Vagina (tissue), 2 donors: Measurements from ENCODE around the gene LRRC59. TPM values are rescaled to one million over a fixed set of nuclear protein-coding genes. Genes with fewer than 3 reads are reported as not detected.

Source experiments
- DNase-seq, 2 donors: peaks; one replicate each; pipeline ENCODE4 v3.0.0-alpha.2; 2017; ENCODE audit errors: extremely low spot score in 2 of 2
- H3K27ac ChIP-seq: fragments of 200-600 bp; sonication (generic); one replicate; pipeline ENCODE4 v1.5.1; 2019
- H3K27me3 ChIP-seq: fragments of 200-600 bp; sonication (generic); one replicate; pipeline ENCODE4 v1.5.1; 2019
- H3K36me3 ChIP-seq, 2 donors: fragments of 200-600 bp; sonication (generic); one replicate each; pipeline ENCODE4 v1.5.1; 2017 to 2019
- H3K4me1 ChIP-seq: fragments of 200-600 bp; sonication (generic); one replicate; pipeline ENCODE4 v1.5.1; 2019
- H3K4me3 ChIP-seq, 2 donors: fragments of 200-600 bp; sonication (generic); 1 replicate in 1 of 2; 2 replicates in 1 of 2; pipeline ENCODE4 v1.5.1; 2016 to 2019
- H3K9me3 ChIP-seq: fragments of 200-600 bp; sonication (generic); one replicate; pipeline ENCODE4 v1.5.1; 2019
- CTCF ChIP-seq, 3 experiments: fragments of 450-650 bp in 2 of 3; fragments of 200-600 bp in 1 of 3; sonication (generic) in 1 of 3; IDR thresholded peaks; one replicate each; pipeline ENCODE4 v1.5.1; 2017 to 2019; ENCODE audit warnings: antibody characterized with exemption in 3 of 3, mild to moderate bottlenecking in 2 of 3, moderate library complexity in 2 of 3
- POLR2A ChIP-seq, 2 donors: fragments of 450-650 bp; IDR thresholded peaks; one replicate each; pipeline ENCODE4 v1.6.1; 2017; ENCODE audit warnings: antibody characterized with exemption in 2 of 2, mild to moderate bottlenecking in 2 of 2, moderate library complexity in 2 of 2
- POLR2AphosphoS5 ChIP-seq, 2 donors: sonication (generic); formaldehyde crosslinking; IDR thresholded peaks; one replicate each; pipeline ENCODE4 v1.9.0; 2017; ENCODE audit warnings: antibody characterized with exemption in 2 of 2, mild to moderate bottlenecking in 2 of 2, low read depth in 1 of 2; ENCODE audit not compliant: insufficient read depth in 1 of 2
- intact Hi-C: fragments of 100-400 bp; cut with DNase I; formaldehyde crosslinking; loops from one replicate; pipeline ENCODE4 v1.15.1; 2023
- total RNA-seq: library from RNA; depleted of rRNA; stranded (reverse); fragments of >200 nt; gene quantifications from one replicate; pipeline ENCODE4 v1.2.3, GENCODE V29; 2016

LRRC59 gene
- total RNA-seq, 1 donor from 2014 or later, result 49.6 TPM

- Histone ChIP-seq H3K36me3 (peaks cover 4 to 40% of the 10 kb centered on the region in 2 donors), H3K27me3 (no peaks in the 10 kb centered on the region), H3K4me3 (no peak overlapping the region), H3K9me3 (no peaks in the 10 kb centered on the region), H3K4me1 (no peaks in the 10 kb centered on the region), H3K27ac (no peak overlapping the region)
- TF ChIP-seq CTCF (IDR thresholded peaks at IDR 0.05) (no peak), POLR2A (IDR thresholded peaks at IDR 0.05) (no peak), POLR2AphosphoS5 (IDR thresholded peaks at IDR 0.05; ENCODE audit: insufficient read depth in 1 of 2, low read depth in 1 of 2) (no peak)
- no peak for DNase-seq
- intact Hi-C loops, result no loop called here
These were observed 17.8 kb downstream of the LRRC59 start for GRCh38 chr17:50379351-50380132.

- TF ChIP-seq POLR2AphosphoS5 (IDR thresholded peaks at IDR 0.05; ENCODE audit: insufficient read depth in 1 of 2, low read depth in 1 of 2) (no peak), CTCF (IDR thresholded peaks at IDR 0.05) (no peak), POLR2A (IDR thresholded peaks at IDR 0.05) (no peak)
- Histone ChIP-seq H3K27ac (no peak overlapping the region), H3K36me3 (peaks cover 0 to 6% of the 10 kb centered on the region in 2 donors), H3K4me3 (no peak overlapping the region), H3K9me3 (no peaks in the 10 kb centered on the region), H3K4me1 (peaks cover 22% of the 10 kb centered on the region), H3K27me3 (no peaks in the 10 kb centered on the region)
- DNase-seq, result no peak
- intact Hi-C loops, result no loop called here
These were observed 21.3 kb downstream of the LRRC59 start for GRCh38 chr17:50375858-50376538.

- intact Hi-C loops, result no loop called here
- Histone ChIP-seq H3K4me1 (peaks cover 25% of the 10 kb centered on the region), H3K36me3 (peaks cover 0 to 19% of the 10 kb centered on the region in 2 donors), H3K4me3 (peak overlapping the region in 1 of 2 donors; percentile 73), H3K9me3 (no peaks in the 10 kb centered on the region), H3K27ac (no peak overlapping the region), H3K27me3 (no peaks in the 10 kb centered on the region)
- DNase-seq, result no peak
- TF ChIP-seq POLR2AphosphoS5 (IDR thresholded peaks at IDR 0.05; ENCODE audit: insufficient read depth in 1 of 2, low read depth in 1 of 2) (no peak), CTCF (IDR thresholded peaks at IDR 0.05) (no peak), POLR2A (IDR thresholded peaks at IDR 0.05) (no peak)
These were observed 23.6 kb downstream of the LRRC59 start for GRCh38 chr17:50373705-50374104.

GRCh38 chr17:50372758-50373556 lies 24.4 kb downstream of the LRRC59 start, which contains the start of the genes EME1 and MRPL27:
EME1 (plus strand) TSS chr17:50373229; CDS start chr17:50375209, 1,980 bp downstream.
MRPL27 (minus strand) TSS chr17:50373184; CDS start chr17:50373170, 14 bp downstream.
- peaks cover 25% of the 10 kb centered on the region for H3K4me1 ChIP-seq
- H3K9me3 ChIP-seq, result no peaks in the 10 kb centered on the region
- no peak for DNase-seq
- peaks cover 0 to 27% of the 10 kb centered on the region in 2 donors for H3K36me3 ChIP-seq
- no peaks in the 10 kb centered on the region for H3K27me3 ChIP-seq
- TF ChIP-seq CTCF (IDR thresholded peaks at IDR 0.05), result no peak
- TF ChIP-seq POLR2A (IDR thresholded peaks at IDR 0.05), result no peak
- TF ChIP-seq POLR2AphosphoS5 (IDR thresholded peaks at IDR 0.05; ENCODE audit: insufficient read depth in 1 of 2, low read depth in 1 of 2), result peak; percentile 92 to 97
- peak within 1 kb of the TSS; percentile 73 to 78 for H3K4me3 ChIP-seq
- peak within 1 kb of the TSS; percentile 94 for H3K27ac ChIP-seq
- intact Hi-C loops, result no loop called here
